HG02973 (cell line): ENCODE measurements around the gene ALKBH4.

Experiments used
- ATAC-seq: cut with Tn5 transposase; IDR thresholded peaks from one replicate; pipeline ENCODE4 v1.9.1; 2021; ENCODE audit warnings: moderate library complexity; ENCODE audit not compliant: unreplicated experiment

The ALKBH4 gene

DNA sequence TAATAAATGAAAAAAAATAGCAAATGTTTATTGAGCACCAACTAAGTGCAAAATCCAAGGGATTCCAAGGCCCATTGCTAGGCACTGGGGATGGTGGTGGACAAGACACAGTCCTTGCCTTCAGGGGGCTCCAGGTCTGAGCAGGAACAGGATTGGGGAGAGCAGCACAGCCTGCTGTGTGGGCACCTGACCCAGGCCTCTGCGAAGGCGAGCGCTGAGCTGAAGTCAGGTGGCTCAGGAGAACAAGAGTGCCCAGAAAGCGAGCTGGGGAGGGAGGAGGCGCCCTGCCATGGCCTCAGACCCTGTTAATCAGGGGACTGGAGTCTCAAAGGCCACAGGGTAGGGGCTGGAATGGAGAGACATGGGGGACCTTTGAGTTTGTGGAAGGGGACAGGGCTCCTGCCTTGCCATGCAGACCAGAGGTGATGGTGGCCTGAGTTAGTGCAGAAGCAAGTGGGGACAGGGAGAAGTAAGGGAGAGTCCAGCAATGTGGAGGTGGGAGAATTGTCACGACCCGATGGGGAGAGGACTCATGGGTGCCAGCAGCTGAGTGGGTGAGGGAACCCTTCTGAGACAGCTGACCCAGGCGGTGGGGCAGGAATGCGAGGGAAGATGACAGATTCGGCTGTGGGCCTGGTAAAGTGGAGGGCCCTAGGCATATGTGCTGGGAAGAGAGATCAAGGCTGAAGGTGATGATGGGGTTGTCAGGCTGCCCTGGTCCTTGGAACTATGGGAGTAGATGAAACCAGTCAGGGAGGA, 35.3 kb downstream of the ALKBH4 start:
- no peak for ATAC-seq

DNA sequence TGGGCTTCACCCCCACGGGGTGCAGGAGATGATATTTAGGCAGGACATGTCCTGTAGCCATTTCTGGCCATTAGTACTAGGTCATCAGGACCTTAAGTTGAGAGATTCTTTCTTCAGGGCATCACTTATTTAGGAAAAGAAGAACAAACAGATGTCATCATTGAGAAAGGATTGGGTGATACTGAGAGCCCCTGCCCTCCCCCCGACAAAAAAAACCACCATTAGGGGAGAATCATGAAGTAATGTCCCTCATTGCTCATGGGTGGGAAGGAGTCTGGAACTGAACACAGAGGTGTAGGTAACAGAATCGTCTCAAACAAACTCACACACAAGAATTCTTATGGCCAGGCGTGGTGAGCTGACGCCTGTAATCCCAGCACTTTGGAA, 37.7 kb downstream of the ALKBH4 start:
- ATAC-seq: no peak

DNA sequence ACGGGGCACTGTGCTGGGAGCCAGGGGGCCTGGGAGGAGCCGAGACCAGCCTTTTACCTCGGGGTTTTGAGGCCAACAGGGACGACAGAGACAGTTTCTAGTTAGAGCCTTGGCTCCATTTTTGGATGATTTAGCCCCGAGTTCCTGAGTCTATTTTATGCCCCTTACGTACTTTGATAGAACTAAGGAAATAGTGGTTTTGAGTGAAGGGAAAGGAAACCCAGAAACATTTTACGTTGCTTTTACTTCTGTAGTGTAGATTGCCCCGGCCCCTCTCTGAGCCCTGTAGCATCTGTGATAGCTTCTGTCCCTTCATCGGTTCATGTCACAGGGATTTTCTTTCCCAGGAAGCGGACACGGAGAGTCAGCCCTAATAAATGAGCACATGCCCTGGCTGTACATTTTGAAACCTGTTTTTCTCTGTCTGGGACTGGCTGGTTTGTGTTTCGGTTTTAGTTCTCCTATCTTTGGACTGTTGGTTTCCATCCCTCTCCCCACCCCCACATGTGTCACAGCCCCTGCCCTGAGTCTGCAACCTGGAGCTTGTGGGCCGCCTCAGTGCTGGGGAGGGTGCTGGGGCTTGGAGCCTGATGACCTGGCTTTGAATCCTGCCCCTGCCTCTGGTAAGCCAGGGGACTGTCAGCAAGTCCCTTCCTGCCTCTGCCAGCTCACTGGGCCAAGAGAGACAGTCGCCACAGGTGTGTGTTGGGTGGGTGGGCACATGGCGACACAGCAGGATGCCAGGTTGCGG, 38.2 kb downstream of the ALKBH4 start:
- ATAC-seq: peak; percentile 40

DNA sequence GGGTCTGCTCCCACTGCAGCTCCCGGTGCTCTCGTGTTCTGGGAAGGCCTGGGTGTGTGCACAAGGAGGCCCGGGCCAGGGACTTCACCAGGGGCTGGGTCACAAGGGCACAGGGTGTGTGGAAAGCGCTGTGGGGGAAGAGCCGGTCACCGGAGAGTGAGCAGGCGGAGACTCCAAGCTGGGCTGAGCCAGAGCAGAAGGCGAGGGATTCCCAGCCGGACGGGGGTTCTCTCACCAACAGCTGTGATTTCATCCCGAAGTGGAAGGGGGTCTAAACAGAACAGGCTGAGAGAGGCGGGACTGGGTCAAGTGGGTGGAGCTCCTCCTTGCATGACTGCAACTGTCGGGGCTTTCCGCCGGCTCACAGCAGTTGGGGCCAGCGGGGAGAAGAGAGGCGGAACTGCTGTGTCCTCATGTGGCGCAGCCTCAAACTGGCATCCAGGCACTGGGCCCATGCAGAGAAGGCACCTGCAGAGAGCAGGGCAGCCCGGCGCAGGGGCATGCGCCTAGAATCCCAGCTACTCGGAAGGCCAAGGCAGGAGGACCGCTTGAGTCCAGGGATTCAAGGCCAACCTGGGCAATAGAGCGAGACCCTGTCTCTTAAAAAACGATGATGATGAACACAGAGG, 38.9 kb downstream of the ALKBH4 start:
- ATAC-seq: peak; percentile 64

DNA sequence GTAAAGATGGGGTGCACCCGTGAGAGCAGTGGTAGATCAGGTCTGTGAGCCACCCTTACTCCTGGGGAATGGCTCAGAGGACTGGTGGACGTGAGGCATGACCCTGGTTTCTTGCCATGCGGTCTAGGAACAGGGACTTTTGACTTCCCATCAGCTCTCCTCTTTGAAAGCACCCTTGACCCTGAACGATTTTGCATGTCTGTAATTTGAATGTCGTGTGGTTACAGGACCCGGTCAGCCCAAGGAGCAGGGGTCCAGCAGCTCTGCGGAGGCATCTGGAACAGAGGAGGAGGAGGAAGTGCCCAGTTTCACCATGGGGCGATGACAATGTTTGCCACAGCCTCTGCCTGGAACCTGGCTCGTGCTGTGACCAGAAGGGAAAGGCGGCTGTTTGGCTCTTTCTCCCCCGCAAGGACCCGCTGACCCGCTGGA, 39.9 kb downstream of the ALKBH4 start:
- peak; percentile 9 for ATAC-seq

DNA sequence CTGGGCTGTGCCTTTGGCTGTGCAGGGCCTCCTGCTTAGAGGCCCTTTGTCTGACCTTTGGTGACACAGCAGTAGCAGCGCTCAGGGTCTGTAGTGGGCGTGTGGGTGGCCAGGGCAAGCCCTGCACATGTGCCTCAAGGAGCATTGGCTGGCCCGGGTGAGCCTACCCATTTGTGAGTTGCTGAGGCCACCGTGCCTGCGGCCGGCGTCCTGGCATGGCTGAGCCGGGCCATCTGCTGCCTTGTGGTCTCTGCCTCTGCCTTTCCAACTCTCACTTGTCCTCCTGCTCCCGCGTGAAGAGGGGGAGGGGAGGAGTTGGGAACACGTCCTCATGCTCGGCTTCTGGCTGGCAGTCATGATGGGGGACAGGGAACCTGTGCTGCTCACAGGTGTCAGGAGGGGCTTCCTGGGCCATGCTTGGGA, 40.5 kb downstream of the ALKBH4 start:
- ATAC-seq: no peak

DNA sequence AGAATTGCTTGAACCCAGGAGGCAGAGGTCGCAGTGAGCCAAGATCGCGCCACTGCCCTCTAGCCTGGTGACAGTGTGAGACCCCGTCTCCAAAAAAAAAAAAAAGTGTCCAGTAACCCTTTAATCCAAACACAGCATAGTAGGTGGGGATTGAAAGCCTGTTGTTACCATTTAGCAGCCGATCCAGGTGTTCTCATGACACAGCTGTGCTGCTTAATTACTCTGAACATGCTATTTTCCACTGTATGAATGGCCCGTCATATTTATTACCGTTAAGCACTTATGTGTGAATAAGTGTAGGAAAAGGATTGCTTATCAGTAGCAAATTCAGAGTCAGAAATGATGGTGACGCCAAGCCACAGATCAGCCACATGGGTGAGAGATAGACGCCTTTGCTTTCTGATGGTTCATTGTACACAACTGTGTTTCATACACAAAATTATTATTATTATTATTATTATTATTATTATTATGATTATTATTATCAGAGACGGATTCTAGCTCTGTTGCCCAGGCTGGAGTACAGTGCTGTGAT, 42.9 kb downstream of the ALKBH4 start:
- ATAC-seq: no peak

DNA sequence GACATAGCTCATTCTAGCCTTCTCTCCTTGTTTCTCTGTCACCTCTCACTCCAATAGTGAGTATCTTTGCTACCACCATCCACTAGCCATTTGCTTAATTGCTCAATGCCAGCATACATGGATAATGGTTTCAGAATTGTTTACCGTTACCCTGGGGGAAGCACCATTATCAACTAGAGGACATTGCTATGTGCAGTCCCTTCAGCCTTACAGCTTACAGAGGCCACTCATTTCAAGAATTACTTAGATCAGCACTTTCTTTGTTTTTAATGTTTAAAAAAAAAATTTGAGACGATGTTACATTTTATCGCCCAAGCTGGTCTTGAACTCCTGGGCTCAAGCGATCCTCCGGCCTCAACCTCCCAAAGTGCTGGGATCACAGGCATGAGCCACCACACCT, 46.1 kb downstream of the ALKBH4 start:
- ATAC-seq: no peak

DNA sequence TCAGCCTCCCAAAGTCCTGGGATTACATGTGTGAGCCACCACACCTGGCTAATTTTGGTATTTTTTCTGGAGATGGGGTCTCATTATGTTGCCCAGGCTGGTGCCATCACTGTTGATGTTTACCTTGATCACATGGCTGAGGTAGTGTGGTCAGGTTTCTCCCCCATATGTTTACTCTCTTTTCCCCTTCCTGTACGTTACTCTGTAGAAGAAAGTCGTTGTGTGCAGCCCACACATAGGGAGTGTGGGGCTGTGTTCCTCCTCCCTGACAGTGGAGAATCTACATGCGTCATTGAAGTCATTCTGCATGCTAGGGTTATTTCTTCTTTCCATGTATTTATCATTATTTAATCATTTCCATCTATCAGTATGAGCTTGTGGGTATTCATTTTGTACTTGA, 47.6 kb downstream of the ALKBH4 start:
- no peak for ATAC-seq

DNA sequence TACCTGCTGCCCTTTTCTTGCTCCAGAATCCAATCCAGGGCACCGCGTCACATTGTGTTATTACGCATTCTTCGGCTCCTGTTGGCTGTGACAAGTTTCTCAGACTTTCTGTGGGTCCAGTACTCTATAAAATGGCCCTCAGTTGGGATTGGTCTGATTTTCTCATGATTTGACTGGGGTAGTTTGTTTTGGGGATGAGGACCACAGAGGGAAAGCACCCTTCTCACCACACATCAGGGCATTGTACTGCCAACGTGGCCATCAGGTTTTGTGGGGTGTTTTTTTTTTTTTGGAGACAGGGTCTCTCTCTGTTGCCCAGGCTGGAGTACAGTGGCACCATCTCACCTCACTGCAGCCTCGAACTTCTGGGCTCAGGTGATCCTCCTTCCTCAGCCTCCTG, 48.3 kb downstream of the ALKBH4 start:
- no peak for ATAC-seq

DNA sequence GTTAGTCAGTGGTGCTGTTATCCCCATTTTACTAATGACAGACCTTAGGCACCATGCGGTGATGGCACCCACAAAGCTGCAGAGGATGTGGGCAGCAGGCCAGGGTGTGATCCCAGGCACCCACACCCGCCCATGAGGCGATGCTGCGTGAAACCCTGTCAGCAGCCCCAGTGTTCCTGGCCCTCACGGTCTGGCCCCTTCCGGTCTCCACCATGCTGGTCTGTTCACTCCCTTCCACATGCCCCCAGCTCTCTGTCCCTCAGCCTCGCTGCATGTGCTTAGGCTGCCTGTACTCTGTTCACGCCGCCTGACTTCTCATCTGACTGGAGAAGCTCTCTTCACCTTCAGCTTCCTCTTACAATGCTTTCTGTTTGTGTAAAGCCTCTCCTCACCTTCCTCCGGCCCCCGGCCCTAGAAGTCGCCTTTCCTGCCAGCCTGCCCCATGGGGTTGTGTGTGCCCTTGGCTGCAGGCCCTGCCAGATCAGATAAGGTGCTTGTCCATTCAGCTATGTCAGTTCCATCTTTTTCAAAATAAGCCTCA, 48.9 kb downstream of the ALKBH4 start:
- no peak for ATAC-seq

DNA sequence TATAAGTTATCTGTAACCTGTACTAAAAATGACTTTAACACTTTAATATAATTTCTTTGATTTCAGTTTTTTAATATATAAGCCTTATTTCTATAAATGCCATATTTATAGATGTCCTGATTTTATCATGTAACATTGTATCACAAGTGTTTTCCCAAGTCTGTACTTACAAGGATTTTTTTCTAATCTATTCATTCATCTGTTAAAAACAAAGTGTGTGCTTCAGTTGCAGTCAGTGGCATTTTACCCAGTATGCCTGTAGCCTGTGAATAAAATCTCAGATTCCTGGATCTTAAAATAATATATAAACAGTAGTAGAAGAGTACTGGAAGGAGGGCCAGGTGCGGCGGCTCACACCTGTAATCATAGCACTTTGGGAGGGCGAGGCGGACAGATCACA, 51.1 kb downstream of the ALKBH4 start:
- ATAC-seq: no peak

DNA sequence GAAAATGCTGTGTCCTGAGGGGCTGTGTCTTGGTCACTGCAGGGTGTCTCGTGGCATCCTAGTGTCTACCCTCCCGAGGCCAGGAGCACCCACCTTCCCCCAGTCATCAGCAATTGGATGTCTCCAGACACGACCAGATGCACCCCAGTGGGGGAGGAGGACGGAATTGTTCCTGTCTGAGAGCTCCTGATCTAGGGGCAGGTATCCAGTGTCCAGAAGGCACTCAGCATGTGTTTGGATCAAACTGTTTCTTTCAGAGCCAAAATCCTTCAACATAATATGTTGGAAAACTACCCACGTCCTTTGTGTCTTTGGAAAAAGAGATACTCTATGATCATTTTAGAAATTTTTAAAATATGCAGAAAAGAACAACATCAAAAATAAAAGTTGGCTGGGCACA, 51.6 kb downstream of the ALKBH4 start:
- no peak for ATAC-seq

DNA sequence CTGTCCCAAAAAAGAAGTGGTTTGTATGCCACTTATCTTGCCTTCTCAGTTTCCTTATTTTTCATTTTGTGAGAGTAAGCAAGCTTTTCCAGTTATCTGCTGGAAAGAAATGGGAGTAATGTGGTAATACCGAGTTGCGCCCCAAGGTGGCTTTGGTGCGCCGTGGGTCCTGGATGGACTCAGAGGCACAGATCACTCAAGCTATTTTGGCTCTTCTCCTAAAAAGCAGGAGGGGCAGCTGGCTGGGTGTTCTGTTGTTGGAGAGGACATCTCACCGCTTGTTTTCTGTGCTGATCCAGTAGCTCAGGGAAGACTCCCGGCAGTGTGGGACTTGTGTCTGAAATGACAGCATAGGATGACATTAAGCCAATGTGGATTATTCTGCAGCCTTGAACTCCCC, 52.1 kb downstream of the ALKBH4 start:
- no peak for ATAC-seq

DNA sequence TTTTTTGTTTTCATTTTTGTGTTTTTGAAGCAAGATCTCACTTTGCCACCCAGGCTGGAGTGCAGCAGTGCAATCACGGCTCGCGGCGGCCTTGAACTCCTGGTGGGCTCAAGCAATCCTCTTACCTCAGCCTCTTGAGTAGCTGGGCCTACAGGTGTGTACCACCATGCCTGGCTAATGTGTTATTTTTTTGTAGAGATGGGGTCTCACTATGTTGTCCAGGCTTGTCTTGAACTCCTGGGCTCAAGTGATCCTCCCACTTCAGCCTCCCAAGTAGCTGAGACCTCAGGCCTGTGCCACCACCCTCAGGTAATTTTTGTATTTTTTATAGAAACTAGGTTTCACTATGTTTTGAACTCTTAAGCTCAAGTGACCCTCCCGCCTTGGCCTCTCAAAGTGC, 53.7 kb downstream of the ALKBH4 start:
- ATAC-seq: no peak

DNA sequence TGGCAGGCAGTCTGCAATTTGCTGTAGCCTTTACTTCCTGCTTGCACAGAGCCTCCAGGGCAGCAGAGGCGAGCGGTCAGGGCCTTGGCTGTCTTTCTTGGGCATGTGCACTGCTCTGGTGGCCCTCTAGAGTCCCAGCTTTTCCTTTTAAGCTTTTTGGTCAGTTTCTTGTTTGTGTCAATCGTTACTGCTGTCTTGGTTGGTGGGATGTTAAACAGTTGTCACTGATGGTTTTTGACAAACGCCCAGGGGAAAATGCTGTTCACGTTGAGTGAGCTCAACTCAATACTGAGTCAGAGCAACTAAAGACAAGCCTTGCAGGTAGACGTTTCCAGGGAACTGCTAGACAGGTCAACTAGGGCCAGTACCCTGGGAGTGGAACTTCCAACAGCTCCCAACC, 54.5 kb downstream of the ALKBH4 start:
- no peak for ATAC-seq

DNA sequence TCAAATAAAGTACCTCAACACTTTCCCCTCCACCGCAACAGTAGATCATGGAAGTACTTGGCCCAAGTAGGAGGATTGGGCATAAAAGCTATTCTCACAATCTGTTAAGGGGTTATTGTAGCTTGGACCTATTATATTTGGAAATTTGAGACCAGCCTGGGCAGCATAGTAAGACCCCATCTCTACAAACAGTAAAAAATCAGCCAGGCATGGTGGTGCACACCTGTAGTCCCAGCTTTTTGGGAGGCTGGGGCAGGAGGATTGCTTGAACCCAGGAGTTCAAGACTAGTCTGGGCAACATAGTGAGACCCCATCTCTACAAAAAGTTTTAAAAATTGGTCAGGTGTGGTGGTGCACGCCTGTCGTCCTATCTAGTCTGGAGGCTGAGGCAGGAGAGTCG, 55.3 kb downstream of the ALKBH4 start:
- no peak for ATAC-seq

DNA sequence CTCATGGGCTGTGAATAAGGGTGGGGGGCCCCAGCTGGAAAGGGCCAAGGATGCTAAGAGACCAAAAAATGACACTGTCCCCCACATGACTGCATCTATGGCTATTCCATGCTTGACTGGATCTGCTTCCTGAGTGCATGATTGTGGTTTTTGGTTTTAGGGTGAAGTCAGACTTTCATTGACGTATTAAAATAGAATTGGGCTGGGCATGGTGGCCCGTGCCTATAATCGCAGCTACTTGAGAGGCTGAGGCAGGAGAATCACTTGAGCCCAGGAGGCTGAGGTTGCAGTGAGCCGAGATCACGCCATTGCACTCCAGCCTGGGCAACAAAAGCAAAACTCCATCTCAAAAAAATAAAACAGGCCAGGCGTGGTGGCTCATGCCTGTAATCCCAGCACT, 56.1 kb downstream of the ALKBH4 start:
- peak; percentile 36 for ATAC-seq

DNA sequence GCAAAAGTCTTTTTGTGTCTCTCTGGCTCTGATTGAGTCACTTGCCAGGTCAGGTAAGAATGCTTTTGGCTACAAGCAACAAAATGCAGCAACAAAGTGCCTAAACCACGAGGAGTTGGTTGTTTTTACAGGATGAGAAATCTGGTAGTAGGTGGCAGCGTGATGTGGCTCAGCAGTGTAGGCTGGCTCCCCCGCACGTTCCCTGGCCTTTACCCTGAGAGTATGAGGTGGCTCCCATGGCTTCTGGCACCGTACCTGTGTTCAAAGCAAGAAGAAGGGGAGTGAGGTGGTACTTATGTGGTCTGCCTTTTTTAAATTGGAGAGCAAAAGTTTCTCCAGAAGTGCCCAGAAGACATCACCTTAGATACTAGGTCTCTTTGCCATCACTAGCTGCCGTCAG, 56.8 kb downstream of the ALKBH4 start:
- no peak for ATAC-seq
